Body of pancreas (tissue), 4 donors: ENCODE data around the gene STOML1.

Source experiments
- POLR2A ChIP-seq, 3 donors: fragments of 450-650 bp; IDR thresholded peaks; one replicate each; pipeline ENCODE4 v1.6.1; 2016; ENCODE audit warnings: antibody characterized with exemption in 3 of 3, mild to moderate bottlenecking in 2 of 3
- TF ChIP-seq, protein P1 (sequence below), 7 experiments: fragments of 450-650 bp in 4 of 7; fragments of 200-600 bp in 3 of 7; sonication (generic) in 3 of 7; IDR thresholded peaks; one replicate each; pipeline ENCODE4 v1.5.1; 2016 to 2019; ENCODE audit warnings: antibody characterized with exemption in 7 of 7

GRCh38 chr15:73946046-73946721 lies 45.9 kb downstream of the STOML1 start:
- TF ChIP-seq, protein P1, sequence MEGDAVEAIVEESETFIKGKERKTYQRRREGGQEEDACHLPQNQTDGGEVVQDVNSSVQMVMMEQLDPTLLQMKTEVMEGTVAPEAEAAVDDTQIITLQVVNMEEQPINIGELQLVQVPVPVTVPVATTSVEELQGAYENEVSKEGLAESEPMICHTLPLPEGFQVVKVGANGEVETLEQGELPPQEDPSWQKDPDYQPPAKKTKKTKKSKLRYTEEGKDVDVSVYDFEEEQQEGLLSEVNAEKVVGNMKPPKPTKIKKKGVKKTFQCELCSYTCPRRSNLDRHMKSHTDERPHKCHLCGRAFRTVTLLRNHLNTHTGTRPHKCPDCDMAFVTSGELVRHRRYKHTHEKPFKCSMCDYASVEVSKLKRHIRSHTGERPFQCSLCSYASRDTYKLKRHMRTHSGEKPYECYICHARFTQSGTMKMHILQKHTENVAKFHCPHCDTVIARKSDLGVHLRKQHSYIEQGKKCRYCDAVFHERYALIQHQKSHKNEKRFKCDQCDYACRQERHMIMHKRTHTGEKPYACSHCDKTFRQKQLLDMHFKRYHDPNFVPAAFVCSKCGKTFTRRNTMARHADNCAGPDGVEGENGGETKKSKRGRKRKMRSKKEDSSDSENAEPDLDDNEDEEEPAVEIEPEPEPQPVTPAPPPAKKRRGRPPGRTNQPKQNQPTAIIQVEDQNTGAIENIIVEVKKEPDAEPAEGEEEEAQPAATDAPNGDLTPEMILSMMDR (IDR thresholded peaks at IDR 0.05): no peak
- TF ChIP-seq POLR2A (IDR thresholded peaks at IDR 0.05): no peak
